Ascending aorta (tissue), 2 donors: ENCODE results near the gene NUDT13. TPM values are rescaled to one million over a fixed set of nuclear protein-coding genes. Genes with fewer than 3 reads are reported as not detected.

Experiments
- DNase-seq, 2 donors: peaks; one replicate each; pipeline ENCODE4 v3.0.0-alpha.2; 2019; ENCODE audit warnings: low spot score in 2 of 2
- H3K27ac ChIP-seq, 2 donors: fragments of 200-600 bp; sonication (generic); one replicate each; pipeline ENCODE4 v1.5.1; 2016 to 2017; ENCODE audit warnings: mild to moderate bottlenecking in 1 of 2
- H3K27me3 ChIP-seq: fragments of 200-600 bp; sonication (generic); one replicate; pipeline ENCODE4 v1.5.1; 2017
- H3K36me3 ChIP-seq, 2 donors: fragments of 200-600 bp; sonication (generic); one replicate each; pipeline ENCODE4 v1.5.1; 2016
- H3K4me1 ChIP-seq, 2 donors: fragments of 200-600 bp; sonication (generic); one replicate each; pipeline ENCODE4 v1.5.1; 2016 to 2017; ENCODE audit warnings: mild to moderate bottlenecking in 1 of 2
- H3K4me3 ChIP-seq, 2 donors: fragments of 200-600 bp; sonication (generic); one replicate each; pipeline ENCODE4 v1.5.1; 2016 to 2017; ENCODE audit warnings: mild to moderate bottlenecking in 1 of 2
- H3K9me3 ChIP-seq, 2 donors: fragments of 200-600 bp; sonication (generic); one replicate each; pipeline ENCODE4 v1.5.1; 2016
- intact Hi-C: fragments of 100-400 bp; cut with DNase I; formaldehyde crosslinking; loops from one replicate; pipeline ENCODE4 v1.15.1; 2023
- total RNA-seq: library from RNA; depleted of rRNA; stranded (reverse); fragments of >200 nt; gene quantifications from one replicate; pipeline ENCODE4 v1.1.0, GENCODE V29; 2016
- TF ChIP-seq, protein P1 (sequence below), 3 experiments: fragments of 200-600 bp in 2 of 3; fragments of 450-650 bp in 1 of 3; sonication (generic) in 2 of 3; IDR thresholded peaks; one replicate each; pipeline ENCODE4 v1.5.1; 2016 to 2019; ENCODE audit warnings: antibody characterized with exemption in 3 of 3, mild to moderate bottlenecking in 1 of 3, moderate library complexity in 1 of 3

The NUDT13 gene
- total RNA-seq, 1 donor from 2014 or later, result 7.6 TPM

DNA sequence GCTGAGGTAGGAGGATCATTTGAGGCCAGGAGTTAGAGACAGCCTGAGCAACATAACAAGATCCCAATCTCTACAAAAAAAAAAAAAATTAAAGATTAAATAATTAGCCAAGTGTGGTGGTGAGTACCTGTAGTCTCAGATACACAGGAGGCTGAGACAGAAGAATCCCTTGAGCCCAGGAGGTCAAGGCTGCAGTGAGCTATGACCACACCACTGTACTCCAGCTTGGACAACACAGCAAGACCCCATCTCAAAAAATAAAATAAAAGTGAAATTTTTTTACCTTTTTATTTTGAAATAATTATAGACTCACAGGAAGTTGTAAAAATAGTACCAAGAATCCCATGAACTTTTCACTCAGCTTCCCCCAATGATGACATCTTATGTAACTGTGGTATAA lies 62.6 kb downstream of the NUDT13 start:
- no peak overlapping the region for H3K27ac ChIP-seq

DNA sequence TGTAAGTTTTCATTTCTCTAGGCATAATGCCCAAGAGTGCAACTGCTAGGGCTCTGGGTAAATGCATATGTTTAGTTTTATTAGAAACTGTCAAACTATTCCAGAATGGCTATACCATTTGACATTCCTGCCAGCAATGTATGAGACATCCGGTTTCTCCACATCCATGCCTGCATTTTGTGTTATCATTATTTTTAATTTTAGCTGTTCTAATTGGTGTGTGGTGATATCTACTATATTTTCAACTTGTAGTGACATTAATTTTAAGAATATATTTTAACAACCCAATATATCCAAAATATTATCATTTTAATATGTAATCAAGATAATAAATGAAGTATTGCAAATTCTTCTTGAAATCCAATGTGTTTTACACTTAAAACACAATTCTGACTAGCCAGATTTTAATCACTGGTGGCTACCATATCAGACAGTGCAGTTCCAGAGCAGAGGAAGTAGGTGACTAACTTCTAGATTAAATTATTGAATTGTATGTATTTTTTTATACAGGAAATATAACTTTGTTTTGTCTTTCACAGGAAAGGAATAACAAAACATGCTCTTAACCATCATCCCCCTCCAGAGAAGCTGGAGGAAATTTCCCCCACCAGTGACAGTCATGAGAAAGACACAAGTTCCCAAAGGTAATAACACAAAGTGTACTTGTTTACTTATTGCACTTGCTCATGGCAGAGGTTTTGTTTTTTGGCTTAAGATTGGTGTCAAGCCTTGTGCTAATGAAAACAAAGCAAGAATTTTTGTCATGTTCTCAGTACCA lies 64.1 kb downstream of the NUDT13 start:
- no peak for DNase-seq
- Histone ChIP-seq H3K36me3 (peaks cover 11 to 38% of the 10 kb centered on the region in 2 donors), H3K4me1 (no peaks in the 10 kb centered on the region), H3K4me3 (no peak overlapping the region), H3K27ac (no peak overlapping the region), H3K9me3 (no peaks in the 10 kb centered on the region), H3K27me3 (no peaks in the 10 kb centered on the region)
- intact Hi-C loops, result no loop called here
- TF ChIP-seq, protein P1, sequence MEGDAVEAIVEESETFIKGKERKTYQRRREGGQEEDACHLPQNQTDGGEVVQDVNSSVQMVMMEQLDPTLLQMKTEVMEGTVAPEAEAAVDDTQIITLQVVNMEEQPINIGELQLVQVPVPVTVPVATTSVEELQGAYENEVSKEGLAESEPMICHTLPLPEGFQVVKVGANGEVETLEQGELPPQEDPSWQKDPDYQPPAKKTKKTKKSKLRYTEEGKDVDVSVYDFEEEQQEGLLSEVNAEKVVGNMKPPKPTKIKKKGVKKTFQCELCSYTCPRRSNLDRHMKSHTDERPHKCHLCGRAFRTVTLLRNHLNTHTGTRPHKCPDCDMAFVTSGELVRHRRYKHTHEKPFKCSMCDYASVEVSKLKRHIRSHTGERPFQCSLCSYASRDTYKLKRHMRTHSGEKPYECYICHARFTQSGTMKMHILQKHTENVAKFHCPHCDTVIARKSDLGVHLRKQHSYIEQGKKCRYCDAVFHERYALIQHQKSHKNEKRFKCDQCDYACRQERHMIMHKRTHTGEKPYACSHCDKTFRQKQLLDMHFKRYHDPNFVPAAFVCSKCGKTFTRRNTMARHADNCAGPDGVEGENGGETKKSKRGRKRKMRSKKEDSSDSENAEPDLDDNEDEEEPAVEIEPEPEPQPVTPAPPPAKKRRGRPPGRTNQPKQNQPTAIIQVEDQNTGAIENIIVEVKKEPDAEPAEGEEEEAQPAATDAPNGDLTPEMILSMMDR (IDR thresholded peaks at IDR 0.05), result no peak

More for the DNA sequence above, 62.6 kb downstream of the NUDT13 start:
- peaks cover 6 to 28% of the 10 kb centered on the region in 2 donors for H3K36me3 ChIP-seq
- intact Hi-C loops, result no loop called here
- DNase-seq, result no peak
- H3K9me3 ChIP-seq, result no peaks in the 10 kb centered on the region
- peaks cover 0 to 6% of the 10 kb centered on the region in 2 donors for H3K4me1 ChIP-seq
- no peaks in the 10 kb centered on the region for H3K27me3 ChIP-seq
- H3K4me3 ChIP-seq, result no peak overlapping the region
- TF ChIP-seq, protein P1 (IDR thresholded peaks at IDR 0.05), result no peak

Other genes starting within 250 kb of the NUDT13 start
- gene OIT3, start 216.7 kb upstream of the NUDT13 start, total RNA-seq, result not detected
- not detected for gene PLA2G12B, start 155.6 kb upstream of the NUDT13 start, total RNA-seq
- 6.9 TPM for gene P4HA1, start 13.6 kb upstream of the NUDT13 start, total RNA-seq
- gene ECD, start 57.6 kb downstream of the NUDT13 start, total RNA-seq, result 6.2 TPM
- gene FAM149B1, start 57.7 kb downstream of the NUDT13 start, total RNA-seq, result 19.4 TPM
- gene DNAJC9, start 136.8 kb downstream of the NUDT13 start, total RNA-seq, result 5.3 TPM
- 44.5 TPM for gene MRPS16, start 142.2 kb downstream of the NUDT13 start, total RNA-seq
- not detected for gene CFAP70, start 248.4 kb downstream of the NUDT13 start, total RNA-seq